Activated CD4-positive, CD25-positive, alpha-beta regulatory T cell (primary cell): ENCODE results near the gene PCA3.

Experiments
- DNase-seq, 4 experiments: peaks; one replicate each; lab custom pipeline; 2025; lab: John Stamatoyannopoulos, UW

PCA3 gene

GRCh38 chr9:76827296-76828080 is 63.2 kb downstream of the PCA3 start:
- DNase-seq = no peak

GRCh38 chr9:76828447-76828846 is 64.2 kb downstream of the PCA3 start:
- no peak for DNase-seq

GRCh38 chr9:76835571-76836283 is 71.5 kb downstream of the PCA3 start:
- no peak for DNase-seq
